Neuronal stem cell (in vitro differentiated cells): ENCODE results near the gene ZCRB1.

Experiments used
- DNase-seq: peaks from one replicate; pipeline ENCODE4 v3.0.0-alpha.2; 2013; ENCODE audit warnings: low spot score
- H2AFZ ChIP-seq: one replicate; pipeline ENCODE4 v1.6.1; 2013; ENCODE audit warnings: mild to moderate bottlenecking, low read length, inconsistent platforms
- H2AK5ac ChIP-seq: 2 replicates; pipeline ENCODE4 v1.6.1; 2013; ENCODE audit warnings: low read depth, mild to moderate bottlenecking, inconsistent platforms, low read length, moderate library complexity, mixed read lengths
- H2BK120ac ChIP-seq: 2 replicates; pipeline ENCODE4 v1.6.1; 2013; ENCODE audit warnings: low read depth, mild to moderate bottlenecking, inconsistent platforms, low read length, moderate library complexity, mixed read lengths
- H2BK12ac ChIP-seq: one replicate; pipeline ENCODE4 v1.6.1; 2013; ENCODE audit warnings: low read length, inconsistent platforms
- H2BK15ac ChIP-seq: 2 replicates; pipeline ENCODE4 v1.6.1; 2013; ENCODE audit warnings: mild to moderate bottlenecking, low read length, inconsistent platforms, mixed read lengths
- H2BK5ac ChIP-seq: one replicate; pipeline ENCODE4 v1.6.1; 2013; ENCODE audit warnings: inconsistent platforms, mild to moderate bottlenecking, low read length, moderate library complexity
- H3K14ac ChIP-seq: one replicate; pipeline ENCODE4 v1.6.1; 2013; ENCODE audit warnings: low read length, inconsistent platforms
- H3K18ac ChIP-seq: 2 replicates; pipeline ENCODE4 v1.6.1; 2013; ENCODE audit warnings: low read length, inconsistent platforms
- H3K23ac ChIP-seq: 2 replicates; pipeline ENCODE4 v1.6.1; 2013; ENCODE audit warnings: low read depth, mild to moderate bottlenecking, mixed read lengths, low read length, inconsistent platforms; ENCODE audit not compliant: poor library complexity
- H3K27ac ChIP-seq: replicated peaks from 3 replicates; pipeline ENCODE4 v1.5.1; 2013; ENCODE audit warnings: low read length, inconsistent platforms
- H3K27me3 ChIP-seq, 3 experiments: 2 replicates each; pipeline ENCODE4 v1.6.1; 2013; ENCODE audit warnings: low read length in 3 of 3, mild to moderate bottlenecking in 2 of 3, inconsistent platforms in 1 of 3, low read depth in 1 of 3, mixed read lengths in 1 of 3, moderate library complexity in 1 of 3; ENCODE audit not compliant: control insufficient read depth in 3 of 3, insufficient read depth in 3 of 3
- H3K36me3 ChIP-seq, 2 donors: replicated peaks in 1 of 2; 2 replicates each; pipeline ENCODE4 v1.6.1; 2013; ENCODE audit warnings: low read length in 2 of 2; ENCODE audit not compliant: control insufficient read depth in 2 of 2, insufficient read depth in 2 of 2
- H3K4ac ChIP-seq: 2 replicates; pipeline ENCODE4 v1.6.1; 2013; ENCODE audit warnings: inconsistent platforms, mild to moderate bottlenecking, low read length, moderate library complexity
- H3K4me1 ChIP-seq, 2 donors: 1 replicate in 1 of 2; 2 replicates in 1 of 2; pipeline ENCODE4 v1.6.1; 2013; ENCODE audit warnings: low read length in 2 of 2, low read depth in 1 of 2; ENCODE audit not compliant: control insufficient read depth in 2 of 2, insufficient read depth in 1 of 2
- H3K4me2 ChIP-seq: one replicate; pipeline ENCODE4 v1.6.1; 2013; ENCODE audit warnings: mild to moderate bottlenecking, low read length, inconsistent platforms; ENCODE audit not compliant: insufficient read depth, poor library complexity, severe bottlenecking
- H3K4me3 ChIP-seq, 2 donors: 2 replicates each; pipeline ENCODE4 v1.5.1; 2013; ENCODE audit warnings: low read length in 2 of 2, mild to moderate bottlenecking in 2 of 2, inconsistent platforms in 1 of 2, moderate library complexity in 1 of 2
- H3K79me1 ChIP-seq: one replicate; pipeline ENCODE4 v1.6.1; 2013; ENCODE audit warnings: low read depth, mild to moderate bottlenecking, inconsistent platforms, low read length, moderate library complexity
- H3K9ac ChIP-seq: one replicate; pipeline ENCODE4 v1.6.1; 2013; ENCODE audit warnings: mild to moderate bottlenecking, low read depth, low read length, inconsistent platforms; ENCODE audit not compliant: poor library complexity
- H3K9me3 ChIP-seq, 2 donors: replicated peaks in 1 of 2; 2 replicates each; pipeline versions ENCODE3 to v1.6.1; 2013; ENCODE audit warnings: low read length in 2 of 2, mild to moderate bottlenecking in 2 of 2, inconsistent platforms in 1 of 2, low read depth in 1 of 2, mixed read lengths in 1 of 2, moderate library complexity in 1 of 2; ENCODE audit not compliant: control insufficient read depth in 2 of 2, insufficient read depth in 1 of 2
- H4K8ac ChIP-seq: one replicate; pipeline ENCODE4 v1.6.1; 2013; ENCODE audit warnings: low read depth, mild to moderate bottlenecking, inconsistent platforms, low read length, moderate library complexity
- H4K91ac ChIP-seq: one replicate; pipeline ENCODE4 v1.6.1; 2013; ENCODE audit warnings: low read length, low read depth, mild to moderate bottlenecking, inconsistent platforms; ENCODE audit not compliant: poor library complexity
- WGBS, 2 donors: extraction: QIAGEN DNeasy Blood & Tissue Kit; methylation state at CpG; one replicate each; pipeline ENCODE4 v1.1.7; 2013; ENCODE audit warnings: missing lambda C conversion rate in 2 of 2, mixed read lengths in 1 of 2; ENCODE audit not compliant: insufficient read length in 2 of 2, insufficient replicate concordance in 1 of 2; ENCODE audit errors: extremely low coverage in 2 of 2; 5-methylcytosine and 5-hydroxymethylcytosine counted together

ZCRB1 gene

DNA sequence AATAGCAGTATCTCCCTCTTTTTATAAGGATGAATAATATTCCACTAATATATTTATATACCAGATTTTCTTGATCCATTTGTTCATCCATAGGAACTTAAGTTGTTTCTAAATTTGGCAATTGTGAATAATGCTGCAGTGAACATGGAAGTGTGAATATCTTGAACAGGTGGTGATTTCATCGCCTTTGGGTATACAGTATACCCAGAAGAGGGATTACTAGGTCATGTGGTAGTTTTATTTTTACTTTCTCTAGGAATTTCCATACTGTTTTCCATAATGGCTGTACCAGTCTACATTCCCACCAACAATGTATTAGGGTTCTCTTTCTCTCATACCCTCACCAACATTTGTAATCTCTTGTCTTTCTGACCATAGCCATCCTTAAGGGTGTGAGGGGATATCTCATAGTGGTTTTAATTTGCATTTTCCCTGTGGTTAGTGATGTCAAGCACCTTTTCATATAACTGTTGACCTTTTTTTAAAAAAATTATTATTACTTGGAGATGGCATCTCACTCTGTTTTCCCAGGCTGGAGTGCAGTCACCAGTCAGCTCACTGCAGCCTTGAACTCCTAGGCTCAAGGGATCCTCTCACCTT, 20.6 kb upstream of the ZCRB1 start:
- H2BK120ac ChIP-seq: no peak overlapping the region
- no peaks in the 10 kb centered on the region for H3K27me3 ChIP-seq
- H2BK5ac ChIP-seq: no peak overlapping the region
- no peak overlapping the region for H2AFZ ChIP-seq
- no peak overlapping the region for H2AK5ac ChIP-seq
- no peak overlapping the region for H3K27ac ChIP-seq
- H2BK12ac ChIP-seq: no peak overlapping the region
- no peak overlapping the region for H3K14ac ChIP-seq
- H3K23ac ChIP-seq: no peak overlapping the region
- no peak overlapping the region for H3K18ac ChIP-seq
- no peak overlapping the region for H3K4ac ChIP-seq
- no peak overlapping the region for H4K91ac ChIP-seq
- no CpG with 5 or more reads among the region's 1 CpG for WGBS, 2 donors
- no peaks in the 10 kb centered on the region for H3K79me1 ChIP-seq
- H4K8ac ChIP-seq: no peak overlapping the region
- no peak overlapping the region for H3K4me3 ChIP-seq
- peaks cover 0 to 8% of the 10 kb centered on the region in 2 donors for H3K9me3 ChIP-seq
- H3K4me2 ChIP-seq: no peak overlapping the region
- H3K9ac ChIP-seq: no peak overlapping the region
- no peak overlapping the region for H2BK15ac ChIP-seq
- peaks cover 2 to 35% of the 10 kb centered on the region in 2 donors for H3K36me3 ChIP-seq
- no peak for DNase-seq
- no peaks in the 10 kb centered on the region for H3K4me1 ChIP-seq

DNA sequence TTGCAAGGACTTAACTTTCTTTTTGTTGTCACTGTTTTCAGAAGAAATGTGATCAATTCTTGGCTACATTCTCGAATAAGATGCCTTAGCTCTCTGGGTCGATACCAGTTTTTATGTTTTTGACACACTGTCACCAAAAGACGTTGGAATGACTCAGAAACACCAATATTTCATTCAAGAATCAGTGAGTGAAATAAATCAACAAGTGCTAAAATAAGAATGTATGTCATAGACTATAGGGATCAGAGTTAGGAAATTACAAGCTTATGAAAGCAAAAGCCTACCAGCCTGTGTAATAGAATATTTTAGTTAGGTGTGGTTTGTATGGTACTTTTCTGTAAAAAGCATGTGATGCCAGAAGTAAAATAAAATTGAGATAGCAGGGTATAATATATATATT, 17.8 kb upstream of the ZCRB1 start:
- H3K9me3 ChIP-seq: no peaks in the 10 kb centered on the region
- peaks cover 2 to 54% of the 10 kb centered on the region in 2 donors for H3K36me3 ChIP-seq
- H2AFZ ChIP-seq: no peak overlapping the region
- DNase-seq: no peak
- H3K79me1 ChIP-seq: no peaks in the 10 kb centered on the region
- no peak overlapping the region for H4K8ac ChIP-seq
- H3K4me2 ChIP-seq: no peak overlapping the region
- no peak overlapping the region for H4K91ac ChIP-seq
- H3K23ac ChIP-seq: no peak overlapping the region
- H3K14ac ChIP-seq: no peak overlapping the region
- no peaks in the 10 kb centered on the region for H3K4me1 ChIP-seq
- no peak overlapping the region for H2BK5ac ChIP-seq
- H2BK12ac ChIP-seq: no peak overlapping the region
- H3K4me3 ChIP-seq: no peak overlapping the region
- H2BK15ac ChIP-seq: no peak overlapping the region
- H2AK5ac ChIP-seq: no peak overlapping the region
- H3K27me3 ChIP-seq: no peaks in the 10 kb centered on the region
- WGBS, 2 donors: no CpG with 5 or more reads among the region's 3 CpGs
- H3K18ac ChIP-seq: no peak overlapping the region
- no peak overlapping the region for H2BK120ac ChIP-seq
- H3K27ac ChIP-seq: no peak overlapping the region
- no peak overlapping the region for H3K9ac ChIP-seq
- H3K4ac ChIP-seq: no peak overlapping the region

DNA sequence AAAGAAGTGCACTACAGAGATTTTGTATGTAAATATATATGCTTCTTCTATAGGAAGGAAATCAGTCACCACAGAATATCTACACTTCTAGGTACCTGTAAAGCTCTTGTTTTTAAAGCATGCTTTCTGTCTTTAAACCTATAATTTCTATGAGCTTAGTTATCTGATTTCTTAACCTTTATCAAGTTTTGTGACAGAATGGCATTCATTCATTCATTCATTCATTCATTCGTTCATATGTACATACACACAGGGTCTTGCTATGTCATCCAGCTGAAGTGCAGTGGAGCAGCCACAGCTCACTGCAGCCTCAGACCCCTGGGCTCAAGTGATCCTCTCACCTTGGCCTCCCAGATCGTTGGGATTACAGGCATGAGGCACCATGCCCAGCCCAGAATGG, 16.1 kb upstream of the ZCRB1 start:
- no peak overlapping the region for H4K91ac ChIP-seq
- H3K9me3 ChIP-seq: no peaks in the 10 kb centered on the region
- peaks cover 4 to 67% of the 10 kb centered on the region in 2 donors for H3K36me3 ChIP-seq
- H3K9ac ChIP-seq: no peak overlapping the region
- no peaks in the 10 kb centered on the region for H3K79me1 ChIP-seq
- H3K14ac ChIP-seq: no peak overlapping the region
- H2BK12ac ChIP-seq: no peak overlapping the region
- no CpG with 5 or more reads among the region's 2 CpGs for WGBS, 2 donors
- no peaks in the 10 kb centered on the region for H3K27me3 ChIP-seq
- H2BK120ac ChIP-seq: no peak overlapping the region
- no peak overlapping the region for H3K4ac ChIP-seq
- no peak overlapping the region for H2AFZ ChIP-seq
- no peak overlapping the region for H3K4me2 ChIP-seq
- DNase-seq: no peak
- H3K4me1 ChIP-seq: no peaks in the 10 kb centered on the region
- no peak overlapping the region for H3K18ac ChIP-seq
- no peak overlapping the region for H2AK5ac ChIP-seq
- no peak overlapping the region for H3K4me3 ChIP-seq
- no peak overlapping the region for H3K23ac ChIP-seq
- no peak overlapping the region for H2BK5ac ChIP-seq
- H3K27ac ChIP-seq: no peak overlapping the region
- no peak overlapping the region for H2BK15ac ChIP-seq
- no peak overlapping the region for H4K8ac ChIP-seq

- H3K4me3 ChIP-seq: no peak overlapping the region
- DNase-seq: no peak
- H3K18ac ChIP-seq: no peak overlapping the region
- H3K9ac ChIP-seq: no peak overlapping the region
- H3K14ac ChIP-seq: no peak overlapping the region
- no peak overlapping the region for H3K27ac ChIP-seq
- H4K8ac ChIP-seq: no peak overlapping the region
- no peaks in the 10 kb centered on the region for H3K79me1 ChIP-seq
- no peak overlapping the region for H2AK5ac ChIP-seq
- H3K36me3 ChIP-seq: peaks cover 3 to 67% of the 10 kb centered on the region in 2 donors
- no peak overlapping the region for H3K4me2 ChIP-seq
- WGBS, 2 donors: 100% methylated on average over 1 of the region's 2 CpGs; no CpG with 5 or more reads in 1 of the 2 donors
- no peak overlapping the region for H2BK15ac ChIP-seq
- no peak overlapping the region for H2BK5ac ChIP-seq
- no peaks in the 10 kb centered on the region for H3K9me3 ChIP-seq
- no peaks in the 10 kb centered on the region for H3K4me1 ChIP-seq
- H2BK12ac ChIP-seq: no peak overlapping the region
- H3K27me3 ChIP-seq: no peaks in the 10 kb centered on the region
- H2BK120ac ChIP-seq: no peak overlapping the region
- no peak overlapping the region for H4K91ac ChIP-seq
- H2AFZ ChIP-seq: no peak overlapping the region
- no peak overlapping the region for H3K23ac ChIP-seq
- H3K4ac ChIP-seq: no peak overlapping the region
These were observed 12.4 kb upstream of the ZCRB1 start for GRCh38 chr12:42338280-42338679.
